CD4-positive, alpha-beta T cell (primary cell): Measurements from ENCODE around the gene KLHL11. TPM values are rescaled to one million over a fixed set of nuclear protein-coding genes. Genes with fewer than 3 reads are reported as not detected.

Experiments
- ATAC-seq: fragments of 200-7000 bp; cut with Tn5 transposase; one replicate; pipeline ENCODE4 v1.10.0; 2022; ENCODE audit warnings: mild to moderate bottlenecking; ENCODE audit not compliant: poor library complexity
- CTCF ChIA-PET: fragments of 350-600 bp; sonication (Branson Sonifier 250); formaldehyde crosslinking; loops from one replicate; lab custom pipeline; 2021; ENCODE audit warnings: antibody characterized with exemption, inconsistent platforms; lab: Charles Lee
- POLR2A ChIA-PET: fragments of 350-600 bp; sonication (Branson Sonifier 250); formaldehyde crosslinking; loops from one replicate; lab custom pipeline; 2021; ENCODE audit warnings: antibody characterized with exemption, inconsistent platforms; lab: Charles Lee
- DNase-seq, 14 experiments: peaks; one replicate each; pipeline ENCODE4 v3.0.0-alpha.2; 2013 to 2020; ENCODE audit warnings: mixed read lengths in 2 of 14
- H3K27ac ChIP-seq, 2 donors: one replicate each; pipeline versions ENCODE4 v1.5.1 to v1.7.0; 2013; ENCODE audit warnings: low read length in 2 of 2, low read depth in 1 of 2, mild to moderate bottlenecking in 1 of 2
- H3K27me3 ChIP-seq, 2 experiments: 1 replicate in 1 of 2; 2 replicates in 1 of 2; pipeline versions ENCODE4 v1.6.1 to v1.7.0; 2013; ENCODE audit warnings: low read length in 2 of 2, control low read depth in 1 of 2, mild to moderate bottlenecking in 1 of 2, moderate library complexity in 1 of 2; ENCODE audit not compliant: insufficient read depth in 2 of 2, control insufficient read depth in 1 of 2
- H3K36me3 ChIP-seq: one replicate; pipeline ENCODE4 v1.6.1; 2013; ENCODE audit warnings: low read length, control low read depth; ENCODE audit not compliant: insufficient read depth
- H3K4me1 ChIP-seq: one replicate; pipeline ENCODE4 v1.6.1; 2013; ENCODE audit warnings: low read length, control low read depth; ENCODE audit not compliant: insufficient read depth
- H3K4me3 ChIP-seq: one replicate; pipeline ENCODE4 v1.5.1; 2013; ENCODE audit warnings: mild to moderate bottlenecking, low read length, moderate library complexity
- H3K9me3 ChIP-seq, 2 experiments: 1 replicate in 1 of 2; 2 replicates in 1 of 2; pipeline versions ENCODE4 v1.6.1 to v1.7.0; 2013; ENCODE audit warnings: low read length in 2 of 2, mild to moderate bottlenecking in 2 of 2, control low read depth in 1 of 2, moderate library complexity in 1 of 2; ENCODE audit not compliant: control insufficient read depth in 1 of 2, insufficient read depth in 1 of 2
- H3K27ac Mint-ChIP-seq: one replicate; pipeline ENCODE4 v1.8.0; 2020; ENCODE audit warnings: mixed read lengths
- H3K27me3 Mint-ChIP-seq: one replicate; pipeline ENCODE4 v1.8.0; 2021; ENCODE audit warnings: mixed read lengths
- H3K36me3 Mint-ChIP-seq: one replicate; pipeline ENCODE4 v1.8.0; 2021; ENCODE audit warnings: low read depth, mixed read lengths
- H3K4me1 Mint-ChIP-seq: one replicate; pipeline ENCODE4 v1.8.0; 2021; ENCODE audit warnings: low read depth, mixed read lengths
- H3K4me3 Mint-ChIP-seq: one replicate; pipeline ENCODE4 v1.8.0; 2020; ENCODE audit warnings: mild to moderate bottlenecking, mixed read lengths
- H3K9me3 Mint-ChIP-seq: one replicate; pipeline ENCODE4 v1.8.0; 2020; ENCODE audit warnings: mixed read lengths
- intact Hi-C, 2 experiments: fragments of 100-400 bp; cut with DNase I in 1 of 2; cut with micrococcal nuclease in 1 of 2; formaldehyde crosslinking; loops; one replicate each; pipeline versions ENCODE4 v1.15.1 to v1.9.0; 2023 to 2025; cut with DNase I, micrococcal nuclease
- total RNA-seq, 174 experiments: library from RNA in 2 of 174; stranded (reverse) in 2 of 174; gene quantifications; one replicate each; pipeline ENCODE4 v1.2.3 and lab custom pipeline; 2021 to 2026
- TF ChIP-seq, protein P1 (sequence below): fragments of 200-600 bp; IDR thresholded peaks from one replicate; pipeline ENCODE4 v1.8.0; 2022; ENCODE audit warnings: antibody characterized with exemption, mild to moderate bottlenecking

KLHL11 gene
- total RNA-seq, 2 experiments from 2014 or later: 32.9 to 34.0 TPM

- Histone ChIP-seq H3K9me3 (no peaks in the 10 kb centered on the region), H3K27me3 (no peaks in the 10 kb centered on the region), H3K4me3 (no peak overlapping the region), H3K4me1 (peaks cover 2% of the 10 kb centered on the region), H3K27ac (no peak overlapping the region), H3K36me3 (peaks cover 88% of the 10 kb centered on the region)
- ATAC-seq (no peak), DNase-seq (no peak)
- no peaks in the 10 kb centered on the region for H3K9me3 Mint-ChIP-seq
- TF ChIP-seq, protein P1, sequence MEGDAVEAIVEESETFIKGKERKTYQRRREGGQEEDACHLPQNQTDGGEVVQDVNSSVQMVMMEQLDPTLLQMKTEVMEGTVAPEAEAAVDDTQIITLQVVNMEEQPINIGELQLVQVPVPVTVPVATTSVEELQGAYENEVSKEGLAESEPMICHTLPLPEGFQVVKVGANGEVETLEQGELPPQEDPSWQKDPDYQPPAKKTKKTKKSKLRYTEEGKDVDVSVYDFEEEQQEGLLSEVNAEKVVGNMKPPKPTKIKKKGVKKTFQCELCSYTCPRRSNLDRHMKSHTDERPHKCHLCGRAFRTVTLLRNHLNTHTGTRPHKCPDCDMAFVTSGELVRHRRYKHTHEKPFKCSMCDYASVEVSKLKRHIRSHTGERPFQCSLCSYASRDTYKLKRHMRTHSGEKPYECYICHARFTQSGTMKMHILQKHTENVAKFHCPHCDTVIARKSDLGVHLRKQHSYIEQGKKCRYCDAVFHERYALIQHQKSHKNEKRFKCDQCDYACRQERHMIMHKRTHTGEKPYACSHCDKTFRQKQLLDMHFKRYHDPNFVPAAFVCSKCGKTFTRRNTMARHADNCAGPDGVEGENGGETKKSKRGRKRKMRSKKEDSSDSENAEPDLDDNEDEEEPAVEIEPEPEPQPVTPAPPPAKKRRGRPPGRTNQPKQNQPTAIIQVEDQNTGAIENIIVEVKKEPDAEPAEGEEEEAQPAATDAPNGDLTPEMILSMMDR: no peak
- no peak overlapping the region for H3K27ac Mint-ChIP-seq
- H3K4me1 Mint-ChIP-seq: no peaks in the 10 kb centered on the region
- CTCF ChIA-PET: no interaction called here
- POLR2A ChIA-PET: no interaction called here
- H3K36me3 Mint-ChIP-seq: peaks cover 81% of the 10 kb centered on the region
- no peak overlapping the region for H3K4me3 Mint-ChIP-seq
- intact Hi-C loops: no loop called here
- no peaks in the 10 kb centered on the region for H3K27me3 Mint-ChIP-seq
These were observed 41.4 kb upstream of the KLHL11 start for GRCh38 chr17:41906465-41907184.

- POLR2A ChIA-PET: no interaction called here
- H3K4me1 ChIP-seq: no peaks in the 10 kb centered on the region
These were observed 39.9 kb upstream of the KLHL11 start for GRCh38 chr17:41905172-41905571.

DNA sequence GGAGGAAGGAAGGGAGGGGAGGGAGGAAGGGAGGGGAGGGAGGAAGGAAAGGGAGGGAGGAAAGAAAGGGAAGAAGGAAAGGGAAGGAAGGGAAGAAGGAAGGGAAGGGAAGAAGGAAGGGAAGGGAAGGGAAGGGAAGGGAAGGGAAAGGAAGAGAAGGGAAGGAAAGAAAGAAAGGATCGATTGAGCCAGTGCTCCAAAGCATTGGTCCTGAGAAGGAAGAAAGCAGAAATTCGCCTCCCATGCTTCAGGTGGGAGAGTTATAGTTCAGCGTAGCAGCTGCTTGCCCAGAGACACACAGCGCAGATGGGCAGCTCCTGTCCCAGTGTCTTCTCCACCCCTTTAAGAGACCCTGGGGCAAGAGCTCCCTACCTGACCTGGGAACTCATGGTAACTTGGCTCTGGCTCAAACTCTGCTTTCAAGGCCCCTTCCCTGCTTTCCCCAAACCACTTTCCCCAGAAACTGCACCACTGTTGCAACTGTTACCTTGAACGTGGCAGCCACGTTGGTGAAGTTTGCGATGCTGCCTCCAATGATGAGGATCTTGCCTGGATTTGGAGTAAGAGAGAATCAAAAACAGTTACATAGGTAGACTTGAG is 39.1 kb upstream of the KLHL11 start:
- POLR2A ChIA-PET: no interaction called here
- no peak overlapping the region for H3K4me3 Mint-ChIP-seq
- ATAC-seq (no peak), DNase-seq (no peak)
- Histone ChIP-seq H3K27me3 (no peaks in the 10 kb centered on the region), H3K36me3 (peaks cover 81% of the 10 kb centered on the region), H3K9me3 (no peaks in the 10 kb centered on the region), H3K4me3 (no peak overlapping the region), H3K4me1 (no peaks in the 10 kb centered on the region), H3K27ac (no peak overlapping the region)
- H3K36me3 Mint-ChIP-seq: peaks cover 75% of the 10 kb centered on the region
- no peak overlapping the region for H3K27ac Mint-ChIP-seq
- H3K9me3 Mint-ChIP-seq: no peaks in the 10 kb centered on the region
- H3K4me1 Mint-ChIP-seq: no peaks in the 10 kb centered on the region
- intact Hi-C loops: no loop called here
- CTCF ChIA-PET: no interaction called here
- TF ChIP-seq, protein P1: no peak
- no peaks in the 10 kb centered on the region for H3K27me3 Mint-ChIP-seq

More at GRCh38 chr17:41905172-41905571, 39.9 kb upstream of the KLHL11 start:
- TF ChIP-seq, protein P1: no peak
- ATAC-seq (no peak), DNase-seq (no peak)
- CTCF ChIA-PET: no interaction called here
- H3K27me3 Mint-ChIP-seq: no peaks in the 10 kb centered on the region
- Histone ChIP-seq H3K36me3 (peaks cover 86% of the 10 kb centered on the region), H3K27ac (no peak overlapping the region), H3K9me3 (no peaks in the 10 kb centered on the region), H3K27me3 (no peaks in the 10 kb centered on the region), H3K4me3 (no peak overlapping the region)
- H3K4me3 Mint-ChIP-seq: no peak overlapping the region
- H3K27ac Mint-ChIP-seq: no peak overlapping the region
- H3K9me3 Mint-ChIP-seq: no peaks in the 10 kb centered on the region
- peaks cover 80% of the 10 kb centered on the region for H3K36me3 Mint-ChIP-seq
- no peaks in the 10 kb centered on the region for H3K4me1 Mint-ChIP-seq
- intact Hi-C loops: no loop called here
